MCF 10A (cell line): ENCODE results near the gene HYPK. TPM values are rescaled to one million over a fixed set of nuclear protein-coding genes. Genes with fewer than 3 reads are reported as not detected.

Experiments used
- BruUV-seq: library from RNA; stranded (reverse); fragments of 400-500 nt; replicated peaks from 2 replicates; lab custom pipeline; 2021; lab: Mats Ljungman, UMichigan
- CTCF ChIA-PET: fragments of 300-600 bp; sonication (Branson Sonifier 250); formaldehyde crosslinking; extraction: SDS; loops from one replicate; lab custom pipeline; 2021; ENCODE audit warnings: antibody characterized with exemption, inconsistent platforms; lab: Yijun Ruan, JAX
- POLR2A ChIA-PET: fragments of 300-600, 350-650 bp; sonication (Branson Sonifier 250); formaldehyde crosslinking; extraction: SDS; loops from one replicate; lab custom pipeline; 2020; ENCODE audit warnings: antibody characterized with exemption, inconsistent platforms; lab: Yijun Ruan, JAX
- DNase-seq: peaks from one replicate; pipeline ENCODE4 v3.0.0-alpha.2; 2018; ENCODE audit not compliant: unreplicated experiment
- H3K27ac Mint-ChIP-seq: one replicate; pipeline ENCODE4 v1.8.0; 2022; ENCODE audit warnings: mild to moderate bottlenecking, low read depth, mixed read lengths; ENCODE audit not compliant: unreplicated experiment
- H3K27me3 Mint-ChIP-seq: one replicate; pipeline ENCODE4 v1.8.0; 2022; ENCODE audit warnings: mixed read lengths; ENCODE audit not compliant: insufficient read depth, unreplicated experiment
- H3K36me3 Mint-ChIP-seq: one replicate; pipeline ENCODE4 v1.8.0; 2022; ENCODE audit warnings: mild to moderate bottlenecking, moderate library complexity, mixed read lengths; ENCODE audit not compliant: insufficient read depth, unreplicated experiment
- H3K4me1 Mint-ChIP-seq: one replicate; pipeline ENCODE4 v1.8.0; 2022; ENCODE audit warnings: mixed read lengths; ENCODE audit not compliant: insufficient read depth, unreplicated experiment
- H3K4me3 Mint-ChIP-seq: one replicate; pipeline ENCODE4 v1.8.0; 2022; ENCODE audit warnings: mild to moderate bottlenecking, moderate library complexity, mixed read lengths; ENCODE audit not compliant: unreplicated experiment
- H3K9me3 Mint-ChIP-seq: one replicate; pipeline ENCODE4 v1.8.0; 2022; ENCODE audit warnings: mixed read lengths; ENCODE audit not compliant: unreplicated experiment
- CTCF ChIP-seq: fragments of 200-600 bp; IDR thresholded peaks from one replicate; pipeline ENCODE4 v1.8.0; 2022; ENCODE audit warnings: antibody characterized with exemption, mild to moderate bottlenecking; ENCODE audit not compliant: unreplicated experiment
- intact Hi-C: fragments of 100-400 bp; cut with micrococcal nuclease; formaldehyde crosslinking; loops from 2 replicates; pipeline ENCODE4 v1.14.1; 2022
- total RNA-seq: library from RNA; stranded (reverse); gene quantifications from 2 replicates; pipeline ENCODE4 v1.2.3, GENCODE V29; 2022

Gene HYPK
- total RNA-seq, 1 experiment from 2014 or later: 31.1 TPM

- Mint-ChIP-seq H3K4me1 (peaks cover 18% of the 10 kb centered on the region), H3K27ac (no peak overlapping the region), H3K36me3 (peaks cover 62% of the 10 kb centered on the region), H3K27me3 (no peaks in the 10 kb centered on the region), H3K9me3 (no peaks in the 10 kb centered on the region), H3K4me3 (no peak overlapping the region)
- no TSS peak for BruUV-seq
- ChIA-PET CTCF (interaction anchor here (0.8 to 4.5 kb wide), 5 partner anchors 16 to 333 kb away, joined by 3 to 40 read pairs (median 3); partner anchors contain the start of gene SERF2), POLR2A (interaction anchor here (0.8 to 7.9 kb wide), 2 partner anchors 20 to 32 kb away, joined by 3 to 162 read pairs; partner anchors contain the start of genes HYPK, SERF2 and SERINC4)
- no peak for TF ChIP-seq CTCF
- no peak for DNase-seq
- intact Hi-C loops: no loop called here
Measured at GRCh38 chr15:43774062-43774461, 26.3 kb upstream of the HYPK start.

- Mint-ChIP-seq H3K4me1 (peaks cover 18% of the 10 kb centered on the region), H3K27ac (peak overlapping the region; percentile 67), H3K9me3 (no peaks in the 10 kb centered on the region), H3K4me3 (peak overlapping the region; percentile 85), H3K36me3 (peaks cover 48% of the 10 kb centered on the region), H3K27me3 (no peaks in the 10 kb centered on the region)
- CTCF ChIA-PET: interaction anchor here (0.7 to 4.5 kb wide), 7 partner anchors 9 to 338 kb away, joined by 3 to 40 read pairs (median 6); partner anchors contain the start of gene SERF2
- TF ChIP-seq CTCF: no peak
- DNase-seq: peak; percentile 83
- BruUV-seq: no TSS peak
- intact Hi-C loops: no loop called here
- POLR2A ChIA-PET: interaction anchor here (0.8 to 7.9 kb wide), 8 partner anchors 14 to 651 kb away, joined by 3 to 162 read pairs (median 7); partner anchors contain the start of genes HYPK, PDIA3, SERF2 and SERINC4
Measured at GRCh38 chr15:43775411-43775965, 24.9 kb upstream of the HYPK start.

- Mint-ChIP-seq H3K36me3 (peaks cover 41% of the 10 kb centered on the region), H3K27me3 (no peaks in the 10 kb centered on the region), H3K4me1 (peaks cover 18% of the 10 kb centered on the region), H3K27ac (peak overlapping the region; percentile 67), H3K4me3 (peak overlapping the region; percentile 85), H3K9me3 (no peaks in the 10 kb centered on the region)
- no peak for DNase-seq
- no peak for TF ChIP-seq CTCF
- ChIA-PET CTCF (interaction anchor here (0.5 to 4.5 kb wide), 8 partner anchors 8 to 49 kb away, joined by 3 to 40 read pairs (median 4); partner anchors contain the start of genes MFAP1 and SERF2), POLR2A (interaction anchor here (0.8 to 7.9 kb wide), 13 partner anchors 10 to 651 kb away, joined by 3 to 162 read pairs (median 8); partner anchors contain the start of genes HYPK, MFAP1, PDIA3 and SERF2)
- intact Hi-C loops: no loop called here
- BruUV-seq: no TSS peak
Measured at GRCh38 chr15:43776101-43776717, 24.2 kb upstream of the HYPK start.
